Thyroid gland (tissue), 4 donors: Measurements from ENCODE around the gene GUCY1A1.

Experiments used
- CTCF ChIP-seq, 6 experiments: fragments of 200-600 bp in 3 of 6; fragments of 450-650 bp in 3 of 6; sonication (generic) in 3 of 6; IDR thresholded peaks; one replicate each; pipeline ENCODE4 v1.5.1; 2016 to 2019; ENCODE audit warnings: antibody characterized with exemption in 6 of 6, mild to moderate bottlenecking in 2 of 6, inconsistent platforms in 1 of 6, moderate library complexity in 1 of 6
- POLR2A ChIP-seq, 2 donors: fragments of 450-650 bp; IDR thresholded peaks; one replicate each; pipeline ENCODE4 v1.6.1; 2017; ENCODE audit warnings: antibody characterized with exemption in 2 of 2, mild to moderate bottlenecking in 2 of 2, moderate library complexity in 1 of 2

GRCh38 chr4:155722816-155723499 is 56.3 kb downstream of the GUCY1A1 start:
- TF ChIP-seq CTCF (IDR thresholded peaks at IDR 0.05) (no peak), POLR2A (IDR thresholded peaks at IDR 0.05) (no peak)
